ENCODE data around the gene CSNK2A3. TPM values are rescaled to one million over a fixed set of nuclear protein-coding genes. Genes with fewer than 3 reads are reported as not detected.

Gene CSNK2A3
- total and polyA plus RNA-seq, 9 donors = 0.22 to 2.4 (median 0.48) TPM; not detected in 1

GRCh38 chr11:11348303-11348702 lies 4.7 kb downstream of the CSNK2A3 start:
- DNase-seq = no peak
- no peak overlapping the region for H3K4me3 ChIP-seq
- H3K27ac ChIP-seq = no peak overlapping the region
- TF ChIP-seq CTCF (IDR thresholded peaks at IDR 0.05) = no peak
- TF ChIP-seq EP300 (IDR thresholded peaks at IDR 0.05) = no peak
- no peak for TF ChIP-seq POLR2A (IDR thresholded peaks at IDR 0.05)
- H3K9me3 ChIP-seq = no peaks in the 10 kb centered on the region
- no peaks in the 10 kb centered on the region for H3K36me3 ChIP-seq
- 67 to 73% (median 70%) methylated on average over 5 of the region's 5 CpGs for WGBS, 3 donors
- no peaks in the 10 kb centered on the region for H3K27me3 ChIP-seq
- peaks cover 19% of the 10 kb centered on the region for H3K4me1 ChIP-seq (ENCODE audit: insufficient read depth)
- intact Hi-C loops (cut with DNase I) = no loop called here

- Histone ChIP-seq H3K27ac (no peak overlapping the region), H3K36me3 (no peaks in the 10 kb centered on the region), H3K4me1 (ENCODE audit: insufficient read depth) (peaks cover 19% of the 10 kb centered on the region), H3K27me3 (no peaks in the 10 kb centered on the region), H3K4me3 (no peak overlapping the region), H3K9me3 (no peaks in the 10 kb centered on the region)
- 11 to 22% (median 18%) methylated on average over 7 of the region's 7 CpGs for WGBS, 3 donors
- intact Hi-C loops (cut with DNase I) = no loop called here
- DNase-seq = peak in 2 of 5 donors; percentile 22 to 59
- TF ChIP-seq EP300 (IDR thresholded peaks at IDR 0.05) (no peak), CTCF (IDR thresholded peaks at IDR 0.05) (no peak)
Measured at GRCh38 chr11:11347592-11347991, 5.5 kb downstream of the CSNK2A3 start.

GRCh38 chr11:11346303-11346702 lies 6.7 kb downstream of the CSNK2A3 start:
- Histone ChIP-seq H3K4me3 (no peak overlapping the region), H3K27ac (no peak overlapping the region), H3K9me3 (no peaks in the 10 kb centered on the region), H3K36me3 (no peaks in the 10 kb centered on the region), H3K27me3 (no peaks in the 10 kb centered on the region), H3K4me1 (ENCODE audit: insufficient read depth) (peaks cover 19% of the 10 kb centered on the region)
- TF ChIP-seq CTCF (IDR thresholded peaks at IDR 0.05) (no peak), POLR2A (IDR thresholded peaks at IDR 0.05) (no peak), EP300 (IDR thresholded peaks at IDR 0.05) (no peak)
- intact Hi-C loops (cut with DNase I) = no loop called here
- no peak for DNase-seq
- 92 to 97% (median 96%) methylated on average over 4 of the region's 4 CpGs for WGBS, 3 donors

- DNase-seq = no peak
- no peak overlapping the region for H3K27ac ChIP-seq
Measured at GRCh38 chr11:11345099-11345498, 8.0 kb downstream of the CSNK2A3 start.

More at GRCh38 chr11:11345099-11345498, 8.0 kb downstream of the CSNK2A3 start:
- WGBS, 3 donors = 94 to 100% (median 95%) methylated on average over 1 of the region's 1 CpG
- no peak overlapping the region for H3K4me3 ChIP-seq
- H3K4me1 ChIP-seq (ENCODE audit: insufficient read depth) = peaks cover 15% of the 10 kb centered on the region
- intact Hi-C loops (cut with DNase I) = no loop called here
- TF ChIP-seq EP300 (IDR thresholded peaks at IDR 0.05) = no peak
- no peak for TF ChIP-seq POLR2A (IDR thresholded peaks at IDR 0.05)
- TF ChIP-seq CTCF (IDR thresholded peaks at IDR 0.05) = no peak
- no peaks in the 10 kb centered on the region for H3K27me3 ChIP-seq
- H3K9me3 ChIP-seq = no peaks in the 10 kb centered on the region
- H3K36me3 ChIP-seq = no peaks in the 10 kb centered on the region

Measured in ovary (tissue), 9 donors.